Measurements from ENCODE around the gene GPC3.

- TF ChIP-seq CTCF (IDR thresholded peaks at IDR 0.05; ENCODE audit: low read depth, low read length, poor library complexity, severe bottlenecking) (no peak), EZH2phosphoT487 (IDR thresholded peaks at IDR 0.05; ENCODE audit: borderline replicate concordance, low read length) (no peak)
These were observed 283.2 kb downstream of the GPC3 start for GRCh38 chrX:133702230-133702629.

All from DOHH2 (cell line).